Gastroesophageal sphincter (tissue), 3 donors: ENCODE results near the gene CPED1.

Experiments
- CTCF ChIP-seq, 4 experiments: fragments of 200-600 bp in 2 of 4; fragments of 450-650 bp in 2 of 4; sonication (generic) in 1 of 4; IDR thresholded peaks; one replicate each; pipeline ENCODE4 v1.5.1; 2017 to 2019; ENCODE audit warnings: antibody characterized with exemption in 4 of 4, mild to moderate bottlenecking in 2 of 4, moderate library complexity in 2 of 4
- EP300 ChIP-seq: sonication (generic); formaldehyde crosslinking; IDR thresholded peaks from one replicate; pipeline ENCODE4 v1.6.1; 2017; ENCODE audit warnings: antibody characterized with exemption, mild to moderate bottlenecking
- POLR2A ChIP-seq, 2 donors: fragments of 450-650 bp; IDR thresholded peaks; one replicate each; pipeline ENCODE4 v1.6.1; 2017; ENCODE audit warnings: antibody characterized with exemption in 2 of 2, mild to moderate bottlenecking in 2 of 2, moderate library complexity in 1 of 2
- POLR2AphosphoS5 ChIP-seq: sonication (generic); formaldehyde crosslinking; IDR thresholded peaks from one replicate; pipeline ENCODE4 v1.6.1; 2017; ENCODE audit warnings: antibody characterized with exemption

- TF ChIP-seq CTCF (IDR thresholded peaks at IDR 0.05) (no peak), EP300 (no peak), POLR2A (IDR thresholded peaks at IDR 0.05) (no peak), POLR2AphosphoS5 (no peak)
Measured at GRCh38 chr7:121329191-121330052, 340.9 kb downstream of the CPED1 start.
